ENCODE measurements around the gene UCHL5. TPM values are rescaled to one million over a fixed set of nuclear protein-coding genes. Genes with fewer than 3 reads are reported as not detected.

Gene UCHL5
- total RNA-seq, 1 experiment from 2014 or later, result 42.1 TPM

DNA sequence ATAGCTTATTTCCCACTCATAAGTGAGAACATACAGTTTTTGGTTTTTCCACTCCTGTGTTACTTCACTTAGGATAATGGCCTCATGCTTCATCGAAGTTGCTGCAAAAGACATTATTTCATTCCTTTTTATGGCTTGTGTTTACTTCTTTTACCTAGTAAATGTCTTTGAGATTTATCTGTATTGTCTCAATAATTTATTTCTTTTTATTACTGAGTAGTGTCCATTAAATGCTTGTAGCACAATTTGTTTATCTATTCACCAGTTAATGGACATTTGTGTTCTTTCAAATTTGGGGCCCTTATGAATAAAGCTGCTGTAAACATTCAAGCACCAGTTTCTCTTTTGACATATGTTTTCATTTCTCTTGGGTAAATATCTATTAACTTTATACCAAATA is 86.0 kb downstream of the UCHL5 start:
- Histone ChIP-seq H2AK5ac (ENCODE audit: insufficient read length, low read length) (no peak overlapping the region), H4K5ac (ENCODE audit: insufficient read length, low read depth, low read length) (no peak overlapping the region), H3K18ac (ENCODE audit: insufficient read length, low read depth, low read length) (no peak overlapping the region), H2AFZ (ENCODE audit: low read length) (no peak overlapping the region), H3K27me3 (ENCODE audit: insufficient read depth, low read length) (no peaks in the 10 kb centered on the region), H3T11ph (ENCODE audit: low read length) (no peak overlapping the region), H3K23ac (ENCODE audit: insufficient read length, low read depth, low read length) (no peak overlapping the region), H2BK20ac (ENCODE audit: low read depth, low read length, poor library complexity, severe bottlenecking) (no peak overlapping the region), H2BK120ac (ENCODE audit: low read depth, low read length, poor library complexity, severe bottlenecking) (no peak overlapping the region), H2BK15ac (ENCODE audit: low read depth, low read length) (no peak overlapping the region), H3K79me2 (ENCODE audit: insufficient read depth, low read length) (no peaks in the 10 kb centered on the region), H2BK12ac (ENCODE audit: insufficient read length, low read depth, low read length) (no peak overlapping the region), H4K8ac (replicated peaks; ENCODE audit: insufficient read length, low read depth, low read length) (no peak overlapping the region), H3K4ac (ENCODE audit: low read depth, low read length) (no peak overlapping the region), H3K56ac (ENCODE audit: insufficient read length, low read depth, low read length) (no peak overlapping the region), H3K9me3 (ENCODE audit: control insufficient read depth, low read depth, low read length) (no peaks in the 10 kb centered on the region), H3K4me1 (ENCODE audit: insufficient read depth, low read length) (no peaks in the 10 kb centered on the region), H3K9ac (ENCODE audit: extremely low read depth, insufficient read length, low read length) (no peak overlapping the region), H4K91ac (ENCODE audit: insufficient read length, low read depth, low read length) (no peak overlapping the region), H4K20me1 (ENCODE audit: control insufficient read depth, insufficient read depth, insufficient read length) (no peaks in the 10 kb centered on the region), H3K4me2 (ENCODE audit: insufficient read depth, insufficient read length, low read length) (no peak overlapping the region), H3K79me1 (ENCODE audit: insufficient read depth, low read depth, low read length, poor library complexity, severe bottlenecking) (no peaks in the 10 kb centered on the region), H3K27ac (ENCODE audit: insufficient read length, low read depth, low read length) (no peak overlapping the region), H3K23me2 (ENCODE audit: insufficient read length, low read depth, low read length, poor library complexity, severe bottlenecking) (no peaks in the 10 kb centered on the region), H2BK5ac (ENCODE audit: insufficient read length, low read length) (no peak overlapping the region), H3K14ac (ENCODE audit: insufficient read depth, low read length) (no peak overlapping the region)
- H3K27me3 Mint-ChIP-seq (ENCODE audit: low read depth), result no peaks in the 10 kb centered on the region
- H3K4me3 Mint-ChIP-seq, result no peak overlapping the region
- peaks cover 3% of the 10 kb centered on the region in 2 experiments; a peak in 3 of 5 replicates for H3K9me3 Mint-ChIP-seq
- DNase-seq, result no peak
- H3K4me1 Mint-ChIP-seq, result peaks cover 15 to 17% of the 10 kb centered on the region in 2 experiments
- no CpG with 5 or more reads among the region's 1 CpG for WGBS (ENCODE audit: extremely low coverage, insufficient read length, low lambda C conversion rate)
- peaks cover 0 to under 1% (median 0%) of the 10 kb centered on the region in 3 experiments; a peak in 2 of 7 replicates for H3K36me3 Mint-ChIP-seq (ENCODE audit: insufficient read depth in 1 of 3, low read depth in 3 of 3)
- TF ChIP-seq CTCF (conservative IDR thresholded peaks at IDR 0.05), result no peak
- no peak overlapping the region for H3K27ac Mint-ChIP-seq

Measured in H9 (cell line).